ENCODE data around the gene SLC39A11. TPM values are rescaled to one million over a fixed set of nuclear protein-coding genes. Genes with fewer than 3 reads are reported as not detected.

SLC39A11 gene
- total and polyA plus RNA-seq, 2 of the 13 experiments (the other 11 are each of a cell fraction or from before 2014, with no cell fraction given) = 17.2 to 31.5 TPM

- TF ChIP-seq FOSL2 (CRISPR knock-in tag; IDR thresholded peaks at IDR 0.05) (peak; percentile 24; the same call in 1 of the 2 replicates), ZFP41 (CRISPR knock-in tag; IDR thresholded peaks at IDR 0.05; ENCODE audit: borderline replicate concordance) (no peak), KDM2A (CRISPR knock-in tag; IDR thresholded peaks at IDR 0.05; ENCODE audit: borderline replicate concordance, low read depth) (0 out of 2 replicates have a peak, but pooled peaks have one; percentile 23), SAP130 (CRISPR knock-in tag; IDR thresholded peaks at IDR 0.05; ENCODE audit: low read depth) (peak; percentile 23; the same call in 1 of the 2 replicates)
- TF ChIP-seq, protein P1, sequence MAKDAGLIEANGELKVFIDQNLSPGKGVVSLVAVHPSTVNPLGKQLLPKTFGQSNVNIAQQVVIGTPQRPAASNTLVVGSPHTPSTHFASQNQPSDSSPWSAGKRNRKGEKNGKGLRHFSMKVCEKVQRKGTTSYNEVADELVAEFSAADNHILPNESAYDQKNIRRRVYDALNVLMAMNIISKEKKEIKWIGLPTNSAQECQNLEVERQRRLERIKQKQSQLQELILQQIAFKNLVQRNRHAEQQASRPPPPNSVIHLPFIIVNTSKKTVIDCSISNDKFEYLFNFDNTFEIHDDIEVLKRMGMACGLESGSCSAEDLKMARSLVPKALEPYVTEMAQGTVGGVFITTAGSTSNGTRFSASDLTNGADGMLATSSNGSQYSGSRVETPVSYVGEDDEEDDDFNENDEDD (CRISPR knock-in tag; IDR thresholded peaks at IDR 0.05; ENCODE audit: borderline replicate concordance) = 0 out of 2 replicates have a peak, but pooled peaks have one; percentile 7
These were observed 115.3 kb downstream of the SLC39A11 start (continued) for GRCh38 chr17:72976971-72977770.

DNA sequence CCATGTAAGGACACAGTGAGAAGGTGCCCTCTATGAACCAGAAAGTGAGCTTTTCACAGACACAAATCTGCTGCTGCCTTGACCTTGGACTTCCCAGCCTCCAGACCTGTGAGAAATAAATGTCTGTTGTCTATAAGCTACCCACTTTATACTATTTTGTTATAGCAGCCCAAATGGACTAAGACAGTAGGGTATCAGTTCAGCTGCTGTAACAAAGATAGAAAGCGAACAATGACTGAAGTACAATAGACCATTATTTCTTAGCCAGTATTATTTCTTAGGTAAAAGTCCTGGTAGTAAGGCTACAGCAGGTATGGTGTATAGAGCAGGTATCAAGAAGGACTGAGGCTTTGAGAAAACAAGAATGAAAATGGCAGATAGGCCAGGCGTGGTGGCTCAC, 117.0 kb downstream of the SLC39A11 start:
- WGBS (ENCODE audit: low lambda C conversion rate) = 97% methylated on average over 2 of the region's 2 CpGs
- TF ChIP-seq ZNF564 (CRISPR knock-in tag; IDR thresholded peaks at IDR 0.05) (peak; percentile 60; the same call in 1 of the 2 replicates), ZNF12 (CRISPR knock-in tag; IDR thresholded peaks at IDR 0.05) (peak; percentile 98), DNMT3B (CRISPR knock-in tag; conservative IDR thresholded peaks at IDR 0.05) (no peak), FOXJ3 (CRISPR knock-in tag; IDR thresholded peaks at IDR 0.05; ENCODE audit: borderline replicate concordance) (0 out of 2 replicates have a peak, but pooled peaks have one; percentile 19)
- ChIA-PET POLR2A (no interaction called here), CTCF (ENCODE audit: low intra/inter-chr PET ratio, low total read pairs) (no interaction called here)
- H3K79me2 ChIP-seq (ENCODE audit: insufficient read depth, low read length) = no peaks in the 10 kb centered on the region
- peaks cover 4 to 7% of the 10 kb centered on the region in 2 experiments; a peak in 3 of 5 replicates for H3K27me3 ChIP-seq (ENCODE audit: control insufficient read depth in 1 of 2, insufficient read depth in 2 of 2, low read length in 2 of 2)
- no peak overlapping the region for H3K4me3 ChIP-seq (replicated peaks in 1 of 3; ENCODE audit: insufficient read depth in 1 of 3, low read depth in 2 of 3, low read length in 3 of 3)
- intact Hi-C loops (cut with micrococcal nuclease; ENCODE audit: unreplicated experiment) (no loop called here), in situ Hi-C loops (cut with HindIII; ENCODE audit: extremely low pct_ligation_motif_present, low pct_unique_long_range_greater_than_20kb) (loop anchor here (10.0 kb wide), 1 partner anchor 241 kb away; no protein-coding TSS in a partner anchor)
- no peaks in the 10 kb centered on the region for H3K36me3 ChIP-seq (replicated peaks in 1 of 2; ENCODE audit: control insufficient read depth in 1 of 2, insufficient read depth in 2 of 2, low read length in 2 of 2)
- no peaks in the 10 kb centered on the region for H3K9me3 ChIP-seq (ENCODE audit: low read length)
- H3K4me2 ChIP-seq (ENCODE audit: low read depth, low read length) = no peak overlapping the region
- DNase-seq (ENCODE audit: low spot score) (no peak), ATAC-seq (no peak), FAIRE-seq (no peak)
- peaks cover 21% of the 10 kb centered on the region for H4K20me1 ChIP-seq (ENCODE audit: insufficient read depth, low read length)
- BruUV-seq (replicated peaks) = no TSS peak
- H3K4me1 ChIP-seq (ENCODE audit: insufficient read depth, low read length) = peaks cover 45% of the 10 kb centered on the region
- H2AFZ ChIP-seq (ENCODE audit: low read length) = no peak overlapping the region
- no peak overlapping the region for H3K27ac ChIP-seq (ENCODE audit: extremely low read length, insufficient read depth, low read length)
- H3K9ac ChIP-seq (ENCODE audit: insufficient read depth, low read depth, low read length) = no peak overlapping the region

Measured in HepG2 (cell line).